Ovary (tissue), 9 donors: Measurements from ENCODE around the gene GNAL. TPM values are rescaled to one million over a fixed set of nuclear protein-coding genes. Genes with fewer than 3 reads are reported as not detected.

ENCODE experiments used
- DNase-seq, 5 donors: peaks; one replicate each; pipeline ENCODE4 v3.0.0-alpha.2; 2019 to 2020
- H3K27ac ChIP-seq, 2 donors: fragments of 200-600 bp; one replicate each; pipeline versions ENCODE4 v1.5.1 to v1.8.0; 2019 to 2022
- H3K27me3 ChIP-seq: fragments of 200-600 bp; one replicate; pipeline ENCODE4 v1.8.0; 2022
- H3K36me3 ChIP-seq: fragments of 200-600 bp; sonication (generic); one replicate; pipeline ENCODE4 v1.5.1; 2019
- H3K4me1 ChIP-seq: one replicate; pipeline ENCODE4 v1.8.1; 2013; ENCODE audit warnings: mild to moderate bottlenecking, moderate library complexity; ENCODE audit not compliant: insufficient read depth
- H3K4me3 ChIP-seq: fragments of 200-600 bp; sonication (generic); one replicate; pipeline ENCODE4 v1.5.1; 2017
- H3K9me3 ChIP-seq, 2 donors: fragments of 200-600 bp in 1 of 2; sonication (generic) in 1 of 2; one replicate each; pipeline versions ENCODE4 v1.5.1 to v1.8.1; 2013 to 2019; ENCODE audit warnings: mild to moderate bottlenecking in 1 of 2, moderate library complexity in 1 of 2
- CTCF ChIP-seq, 3 donors: fragments of 450-650 bp in 2 of 3; fragments of 200-600 bp in 1 of 3; IDR thresholded peaks; one replicate each; pipeline versions ENCODE4 v1.5.1 to v1.8.0; 2016 to 2022; ENCODE audit warnings: antibody characterized with exemption in 3 of 3, mild to moderate bottlenecking in 1 of 3
- EP300 ChIP-seq: sonication (generic); formaldehyde crosslinking; IDR thresholded peaks from one replicate; pipeline ENCODE4 v1.6.1; 2017; ENCODE audit warnings: antibody characterized with exemption
- POLR2A ChIP-seq: fragments of 450-650 bp; IDR thresholded peaks from one replicate; pipeline ENCODE4 v1.6.1; 2017; ENCODE audit warnings: antibody characterized with exemption, mild to moderate bottlenecking, moderate library complexity
- WGBS, 3 donors: extraction: QIAGEN DNeasy Blood & Tissue Kit in 1 of 3; methylation state at CpG; one replicate each; pipeline versions ENCODE4 v1.1.5 to v1.1.7; 2013 to 2017; 5-methylcytosine and 5-hydroxymethylcytosine counted together
- intact Hi-C, 4 donors: fragments of 100-400 bp; cut with DNase I; formaldehyde crosslinking; loops; one replicate each; pipeline versions ENCODE4 v1.11.0 to v1.15.1; 2022 to 2023
- polyA plus RNA-seq, 2 donors: library from polyadenylated mRNA; stranded (reverse); fragments of 200-250 nt in 1 of 2; fragments of 350-450 nt in 1 of 2; fragmentation: Illumina TruSeq in 1 of 2; extraction: RNeasy Lipid Tissue Mini Kit (QIAGEN cat#74804) in 1 of 2; gene quantifications; one replicate each; pipeline ENCODE4 v1.2.3, GENCODE V29; 2013 to 2014
- total RNA-seq, 7 donors: library from RNA; depleted of rRNA in 2 of 7; stranded (reverse); fragments of >200 nt in 2 of 7; fragmentation: NEBNext Ultra II Directional in 3 of 7; extraction: Animal tissue kit (Norgen Biotek cat#: 25700) in 3 of 7; gene quantifications; one replicate each; pipeline versions ENCODE4 v1.1.0 to v1.2.4, GENCODE V29; 2016 to 2023
- donor health status: DM: no; HTN: no; CAD: no; lungs with moderate emphysema.
- donor health status: DM: no; HTN: no; CAD: no.
- donor health status: Bipolar disorder and iron deficiency.
- donor health status: DM: yes; HTN: yes; CAD: no.
- donor health status: DM: no; HTN: no; CAD: no.
- donor health status: DM: yes; HTN: yes; CAD: no.

Gene GNAL
- total and polyA plus RNA-seq, 9 donors: 1.6 to 15.4 (median 3.4) TPM

- H3K4me3 ChIP-seq: no peak overlapping the region
- WGBS, 3 donors: 23 to 75% (median 69%) methylated on average over 2 of the region's 2 CpGs
- TF ChIP-seq CTCF (IDR thresholded peaks at IDR 0.05): no peak
- TF ChIP-seq POLR2A: no peak
- TF ChIP-seq EP300: no peak
- no peaks in the 10 kb centered on the region for H3K36me3 ChIP-seq
- no peaks in the 10 kb centered on the region for H3K9me3 ChIP-seq
- intact Hi-C loops: no loop called here
- H3K27ac ChIP-seq: no peak overlapping the region
- H3K27me3 ChIP-seq: no peaks in the 10 kb centered on the region
- no peaks in the 10 kb centered on the region for H3K4me1 ChIP-seq
- DNase-seq: no peak
Measured at GRCh38 chr18:11820697-11821096, 131.6 kb downstream of the GNAL start.

- Histone ChIP-seq H3K9me3 (no peaks in the 10 kb centered on the region), H3K27ac (no peak overlapping the region), H3K4me1 (no peaks in the 10 kb centered on the region), H3K36me3 (no peaks in the 10 kb centered on the region), H3K27me3 (no peaks in the 10 kb centered on the region), H3K4me3 (no peak overlapping the region)
- intact Hi-C loops: no loop called here
- WGBS, 3 donors: 91 to 93% (median 93%) methylated on average over 7 of the region's 7 CpGs
- no peak for TF ChIP-seq CTCF (IDR thresholded peaks at IDR 0.05)
- no peak for TF ChIP-seq POLR2A
- no peak for TF ChIP-seq EP300
- DNase-seq: no peak
Measured at GRCh38 chr18:11821208-11821607, 132.1 kb downstream of the GNAL start.

GRCh38 chr18:11821643-11822237, 132.7 kb downstream of the GNAL start:
- WGBS, 3 donors: 95 to 97% (median 97%) methylated on average over 40 of the region's 40 CpGs
- Histone ChIP-seq H3K27ac (no peak overlapping the region), H3K36me3 (no peaks in the 10 kb centered on the region), H3K9me3 (no peaks in the 10 kb centered on the region), H3K4me3 (no peak overlapping the region), H3K27me3 (no peaks in the 10 kb centered on the region), H3K4me1 (no peaks in the 10 kb centered on the region)
- DNase-seq: no peak
- intact Hi-C loops: no loop called here
- TF ChIP-seq EP300: no peak
- TF ChIP-seq CTCF (IDR thresholded peaks at IDR 0.05): no peak
- TF ChIP-seq POLR2A: no peak

GRCh38 chr18:11823545-11823944, 134.5 kb downstream of the GNAL start:
- TF ChIP-seq POLR2A: no peak
- H3K4me1 ChIP-seq: no peaks in the 10 kb centered on the region
- H3K9me3 ChIP-seq: no peaks in the 10 kb centered on the region
- no peak overlapping the region for H3K4me3 ChIP-seq
- WGBS, 3 donors: 65 to 74% (median 69%) methylated on average over 5 of the region's 5 CpGs
- intact Hi-C loops: no loop called here
- no peaks in the 10 kb centered on the region for H3K36me3 ChIP-seq
- H3K27ac ChIP-seq: no peak overlapping the region
- no peaks in the 10 kb centered on the region for H3K27me3 ChIP-seq
- no peak for DNase-seq

GRCh38 chr18:11826836-11827235, 137.8 kb downstream of the GNAL start:
- Histone ChIP-seq H3K27ac (no peak overlapping the region), H3K4me3 (no peak overlapping the region), H3K9me3 (no peaks in the 10 kb centered on the region), H3K27me3 (no peaks in the 10 kb centered on the region), H3K4me1 (peaks cover 3% of the 10 kb centered on the region), H3K36me3 (no peaks in the 10 kb centered on the region)
- DNase-seq: no peak
- intact Hi-C loops: no loop called here
- 87 to 88% (median 87%) methylated on average over 12 of the region's 12 CpGs for WGBS, 3 donors
- no peak for TF ChIP-seq POLR2A
- no peak for TF ChIP-seq CTCF (IDR thresholded peaks at IDR 0.05)
